Esophagus (tissue), 2 donors: ENCODE measurements around the gene MAP1LC3B. TPM values are rescaled to one million over a fixed set of nuclear protein-coding genes. Genes with fewer than 3 reads are reported as not detected.

ENCODE experiments used
- H3K27ac ChIP-seq, 2 donors: one replicate each; pipeline ENCODE4 v1.5.1; 2013; ENCODE audit warnings: low read depth in 2 of 2, mild to moderate bottlenecking in 2 of 2, inconsistent platforms in 1 of 2, low read length in 1 of 2, moderate library complexity in 1 of 2
- H3K27me3 ChIP-seq, 2 donors: one replicate each; pipeline ENCODE4 v1.6.1; 2013; ENCODE audit warnings: low read length in 2 of 2, control low read depth in 1 of 2, mild to moderate bottlenecking in 1 of 2; ENCODE audit not compliant: insufficient read depth in 2 of 2, control insufficient read depth in 1 of 2
- H3K36me3 ChIP-seq, 2 donors: one replicate each; pipeline ENCODE4 v1.6.1; 2013; ENCODE audit warnings: low read length in 1 of 2; ENCODE audit not compliant: control insufficient read depth in 2 of 2, insufficient read depth in 2 of 2
- H3K4me1 ChIP-seq, 2 donors: one replicate each; pipeline ENCODE4 v1.6.1; 2013; ENCODE audit warnings: low read length in 1 of 2; ENCODE audit not compliant: control insufficient read depth in 2 of 2, insufficient read depth in 2 of 2
- H3K4me3 ChIP-seq, 2 donors: one replicate each; pipeline ENCODE4 v1.5.1; 2013; ENCODE audit warnings: low read length in 2 of 2, mild to moderate bottlenecking in 2 of 2, low read depth in 1 of 2, moderate library complexity in 1 of 2
- H3K9me3 ChIP-seq, 2 donors: one replicate each; pipeline ENCODE4 v1.6.1; 2013; ENCODE audit warnings: mild to moderate bottlenecking in 2 of 2, low read depth in 1 of 2, low read length in 1 of 2, moderate library complexity in 1 of 2; ENCODE audit not compliant: control insufficient read depth in 2 of 2, insufficient read depth in 1 of 2
- WGBS, 2 donors: extraction: QIAGEN DNeasy Blood & Tissue Kit; methylation state at CpG; one replicate each; pipeline ENCODE4 v1.1.7; 2013; 5-methylcytosine and 5-hydroxymethylcytosine counted together
- polyA plus RNA-seq, 2 donors: library from polyadenylated mRNA; stranded (reverse); fragments of 200-250 nt; gene quantifications; one replicate each; pipeline ENCODE4 v1.2.3, GENCODE V29; 2013
- donor health status: healthy with polysubstance abuse.
- donor health status: Bipolar disorder and iron deficiency.

Gene MAP1LC3B
- polyA plus RNA-seq, 2 donors = 28.1 to 41.2 TPM

DNA sequence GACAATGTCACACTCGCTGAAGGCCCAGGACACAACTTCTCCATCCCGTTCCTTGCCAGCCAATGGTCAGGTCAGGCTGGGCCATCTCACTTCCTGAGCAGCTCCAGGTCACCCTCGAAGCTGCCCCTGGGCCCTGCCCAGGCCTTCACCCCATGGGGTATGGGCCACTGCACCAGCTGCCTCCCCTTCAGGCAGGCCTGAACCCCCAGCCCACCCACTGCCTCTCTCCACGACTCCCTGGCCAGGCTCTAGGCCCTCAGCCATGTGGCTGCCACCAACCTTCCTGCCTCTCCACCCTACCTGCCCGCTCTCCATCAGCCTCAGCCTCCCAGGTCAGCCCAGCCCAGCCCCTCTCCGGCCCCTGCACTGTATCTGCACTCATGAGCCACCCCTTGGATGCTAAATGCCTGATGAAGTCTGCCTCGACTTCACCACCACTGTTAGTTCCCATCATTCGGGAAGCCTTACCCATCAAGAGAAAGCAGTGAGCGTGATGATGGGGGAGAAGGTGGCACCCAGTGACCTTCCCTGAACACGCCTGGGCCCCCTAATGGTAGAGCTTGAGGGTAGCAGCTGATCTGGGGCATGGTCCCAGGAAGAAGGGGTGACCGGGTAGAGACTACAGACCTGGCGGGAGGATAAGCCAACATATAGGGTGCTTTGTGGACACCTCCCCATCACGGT, 44.1 kb upstream of the MAP1LC3B start:
- Histone ChIP-seq H3K4me1 (peaks cover 0 to 6% of the 10 kb centered on the region in 2 donors), H3K27ac (no peak overlapping the region), H3K9me3 (no peaks in the 10 kb centered on the region), H3K27me3 (no peaks in the 10 kb centered on the region), H3K4me3 (no peak overlapping the region), H3K36me3 (peaks cover under 1 to 26% of the 10 kb centered on the region in 2 donors)
- 94% methylated on average over 13 of the region's 13 CpGs for whole genome bisulfite sequencing, 2 donors

DNA sequence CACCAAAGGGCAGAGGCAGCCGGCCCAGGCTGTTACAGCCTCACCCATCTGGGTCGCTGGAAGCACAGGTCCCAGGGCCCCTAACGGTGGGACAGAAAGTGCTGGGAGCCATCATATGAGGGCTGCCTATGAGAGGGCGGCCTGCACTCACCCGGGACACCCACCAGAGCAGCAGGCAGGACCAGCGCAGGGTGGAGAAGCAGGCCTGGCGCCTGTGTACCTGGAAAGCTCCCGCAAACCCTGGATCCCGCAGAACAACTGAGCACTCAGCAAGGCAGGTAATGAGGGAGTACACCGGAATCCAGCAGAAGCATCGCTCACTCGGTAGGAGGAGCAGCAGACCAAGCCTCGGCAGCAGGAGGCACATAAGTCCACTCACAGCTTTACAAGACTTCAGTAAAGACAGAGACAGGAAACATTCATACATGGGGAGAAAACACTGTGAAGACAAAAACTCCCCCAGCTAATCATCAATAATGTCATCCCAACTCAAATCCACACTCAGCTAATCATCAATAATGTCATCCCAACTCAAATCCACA, 43.4 kb upstream of the MAP1LC3B start:
- H3K36me3 ChIP-seq = peaks cover 0 to 20% of the 10 kb centered on the region in 2 donors
- H3K27ac ChIP-seq = no peak overlapping the region
- H3K4me3 ChIP-seq = no peak overlapping the region
- H3K4me1 ChIP-seq = peaks cover 0 to 6% of the 10 kb centered on the region in 2 donors
- H3K27me3 ChIP-seq = no peaks in the 10 kb centered on the region
- H3K9me3 ChIP-seq = no peaks in the 10 kb centered on the region
- WGBS, 2 donors = 93% methylated on average over 13 of the region's 13 CpGs

DNA sequence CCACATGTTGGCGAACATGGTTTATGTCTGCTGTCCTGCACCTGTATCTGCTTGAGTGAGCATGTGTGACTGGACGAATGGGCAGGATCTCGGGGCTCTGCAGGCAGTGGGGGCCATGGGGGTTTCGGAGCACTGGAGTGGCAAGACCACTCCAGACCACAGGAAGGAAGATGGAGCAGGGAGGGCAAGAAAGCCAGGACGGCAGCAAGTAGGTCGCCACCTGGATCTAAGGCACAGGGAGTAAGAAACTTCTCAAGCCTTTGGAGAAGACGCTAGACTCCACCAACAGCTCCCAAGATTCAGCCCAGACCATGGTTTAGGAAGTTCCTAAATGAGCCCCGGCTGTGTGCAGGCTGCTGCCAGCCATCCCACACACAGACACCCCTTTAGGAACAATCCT, 42.1 kb upstream of the MAP1LC3B start:
- Histone ChIP-seq H3K4me3 (no peak overlapping the region), H3K36me3 (peaks cover 0 to 16% of the 10 kb centered on the region in 2 donors), H3K27ac (no peak overlapping the region), H3K27me3 (no peaks in the 10 kb centered on the region), H3K4me1 (peaks cover 0 to 6% of the 10 kb centered on the region in 2 donors), H3K9me3 (no peaks in the 10 kb centered on the region)
- 83 to 91% methylated on average over 8 of the region's 8 CpGs for WGBS, 2 donors

DNA sequence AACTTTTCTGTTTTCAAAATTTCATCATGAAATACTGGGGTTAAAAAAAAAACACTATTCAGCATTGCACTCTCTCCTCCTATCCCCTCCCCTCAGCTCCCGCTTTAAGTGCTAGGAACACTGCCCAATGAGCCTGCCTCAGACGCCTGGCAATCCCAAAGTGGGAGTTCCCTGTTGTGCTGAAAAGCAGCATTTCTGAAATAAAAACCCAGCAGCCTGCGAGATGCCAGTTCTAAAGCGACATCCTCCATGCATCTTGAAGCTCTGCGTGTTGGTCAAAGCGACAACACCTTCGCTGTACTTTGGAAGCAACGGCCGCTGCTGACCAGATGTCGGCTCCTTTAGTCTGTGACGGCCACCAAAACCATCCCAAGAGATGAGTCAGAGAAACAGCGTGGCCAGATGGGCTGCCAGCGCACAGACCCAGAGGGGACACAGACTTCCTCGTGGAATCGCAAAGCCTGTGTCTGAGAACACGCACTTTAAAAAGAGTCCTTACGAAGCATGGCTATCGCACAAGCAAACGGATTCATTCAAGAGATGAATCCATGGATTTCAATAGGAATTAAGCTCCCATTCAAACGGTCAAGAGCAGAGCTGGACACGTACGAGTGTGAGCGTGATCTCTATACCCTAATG, 41.3 kb upstream of the MAP1LC3B start:
- H3K4me3 ChIP-seq = no peak overlapping the region

DNA sequence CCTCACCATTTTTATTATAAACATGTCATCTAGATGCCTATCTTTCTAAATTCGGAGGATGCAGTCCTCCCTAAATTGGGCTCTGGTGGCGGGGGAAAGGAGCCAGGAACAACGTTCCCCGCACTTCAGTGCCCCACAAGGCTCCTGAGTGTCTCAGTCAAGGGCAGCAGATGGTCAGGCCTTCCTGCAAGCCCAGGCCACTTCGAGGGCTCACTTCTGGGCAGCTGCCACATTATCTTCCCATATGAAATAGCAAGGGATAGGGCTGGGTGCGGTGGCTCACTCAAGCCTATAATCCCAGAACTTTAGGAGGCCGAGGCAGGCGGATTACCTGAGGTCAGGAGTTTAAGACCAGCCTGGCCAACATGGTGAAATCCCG, 40.8 kb upstream of the MAP1LC3B start:
- H3K36me3 ChIP-seq = peaks cover 0 to 15% of the 10 kb centered on the region in 2 donors
- no peaks in the 10 kb centered on the region for H3K9me3 ChIP-seq
- 69 to 72% methylated on average over 9 of the region's 9 CpGs for WGBS, 2 donors
- H3K4me3 ChIP-seq = no peak overlapping the region
- no peak overlapping the region for H3K27ac ChIP-seq
- H3K27me3 ChIP-seq = no peaks in the 10 kb centered on the region
- H3K4me1 ChIP-seq = peaks cover 0 to 2% of the 10 kb centered on the region in 2 donors

More for the DNA sequence above, 41.3 kb upstream of the MAP1LC3B start:
- peaks cover 0 to 3% of the 10 kb centered on the region in 2 donors for H3K4me1 ChIP-seq
- H3K27me3 ChIP-seq = no peaks in the 10 kb centered on the region
- H3K9me3 ChIP-seq = no peaks in the 10 kb centered on the region
- WGBS, 2 donors = 70 to 79% methylated on average over 23 of the region's 23 CpGs
- H3K27ac ChIP-seq = no peak overlapping the region
- H3K36me3 ChIP-seq = peaks cover 0 to 17% of the 10 kb centered on the region in 2 donors

DNA sequence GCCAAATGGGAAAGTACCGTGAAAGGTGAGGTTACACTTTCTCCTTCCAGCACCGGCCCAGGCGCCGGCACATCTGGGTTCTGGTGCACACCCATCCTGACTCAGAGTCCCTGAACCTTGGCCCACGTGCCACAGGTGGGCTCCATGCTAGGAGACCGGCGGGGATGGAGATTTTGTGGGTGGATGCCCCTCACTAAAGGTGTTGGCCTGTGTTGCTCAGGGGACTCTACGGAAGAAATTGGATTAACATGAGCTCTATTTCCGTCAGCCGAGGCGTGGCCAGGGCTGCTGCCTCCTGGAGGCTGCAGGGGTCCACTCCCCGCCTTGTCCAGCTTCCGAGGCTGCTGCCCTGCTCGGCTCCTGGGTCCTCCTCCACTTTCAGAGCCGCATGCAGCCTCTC, 39.3 kb upstream of the MAP1LC3B start:
- Histone ChIP-seq H3K4me1 (peaks cover 0 to 2% of the 10 kb centered on the region in 2 donors), H3K9me3 (no peaks in the 10 kb centered on the region), H3K36me3 (peaks cover 0 to 12% of the 10 kb centered on the region in 2 donors), H3K27me3 (no peaks in the 10 kb centered on the region), H3K4me3 (no peak overlapping the region), H3K27ac (no peak overlapping the region)
- WGBS, 2 donors = 93 to 94% methylated on average over 15 of the region's 15 CpGs

GRCh38 chr16:87353613-87354012, 38.5 kb upstream of the MAP1LC3B start:
- Histone ChIP-seq H3K4me1 (peaks cover 0 to 2% of the 10 kb centered on the region in 2 donors), H3K9me3 (no peaks in the 10 kb centered on the region), H3K27ac (no peak overlapping the region), H3K27me3 (no peaks in the 10 kb centered on the region), H3K36me3 (peaks cover 7 to 16% of the 10 kb centered on the region in 2 donors), H3K4me3 (no peak overlapping the region)
- 94 to 95% methylated on average over 13 to 17 of the region's 17 CpGs for WGBS, 2 donors

DNA sequence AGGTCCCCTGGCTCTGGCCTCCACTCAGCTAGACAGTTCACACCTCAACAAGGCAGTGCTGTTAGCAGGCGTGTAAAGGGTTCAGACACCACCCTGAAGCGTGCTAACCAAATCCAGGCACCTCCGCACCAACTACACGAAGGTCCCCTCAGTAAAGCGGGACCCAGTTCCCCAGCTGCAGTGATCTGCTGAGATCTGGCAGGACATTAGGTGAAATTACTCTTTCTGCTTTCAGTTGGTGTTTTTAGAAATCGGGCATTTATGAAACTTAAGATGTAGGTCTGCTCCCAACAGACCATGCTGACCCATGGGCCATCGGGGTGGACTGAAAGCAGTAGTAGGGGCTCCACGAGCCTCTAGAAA, 35.7 kb upstream of the MAP1LC3B start:
- Histone ChIP-seq H3K4me1 (no peaks in the 10 kb centered on the region), H3K27me3 (no peaks in the 10 kb centered on the region), H3K27ac (no peak overlapping the region), H3K9me3 (no peaks in the 10 kb centered on the region), H3K36me3 (peaks cover 14 to 34% of the 10 kb centered on the region in 2 donors), H3K4me3 (no peak overlapping the region)
- 95% methylated on average over 8 of the region's 8 CpGs for WGBS, 2 donors

GRCh38 chr16:87358250-87358649, 33.9 kb upstream of the MAP1LC3B start:
- no peak overlapping the region for H3K27ac ChIP-seq
- no peaks in the 10 kb centered on the region for H3K27me3 ChIP-seq
- 93 to 96% methylated on average over 17 of the region's 17 CpGs for WGBS, 2 donors
- H3K9me3 ChIP-seq = no peaks in the 10 kb centered on the region
- H3K4me3 ChIP-seq = no peak overlapping the region
- peaks cover 16 to 37% of the 10 kb centered on the region in 2 donors for H3K36me3 ChIP-seq
- no peaks in the 10 kb centered on the region for H3K4me1 ChIP-seq
